OCI-LY7 (cell line): ENCODE data around the gene SLAMF1. TPM values are rescaled to one million over a fixed set of nuclear protein-coding genes. Genes with fewer than 3 reads are reported as not detected.
"Not testable (repeated sequence)": the region's sequence is repeated elsewhere in the genome, so short reads cannot be mapped to it uniquely, and the experiment has no call there.

Experiments
- BruUV-seq: library from RNA; stranded (reverse); fragments of 400-500 nt; replicated peaks from 2 replicates; lab custom pipeline; 2021; lab: Mats Ljungman, UMichigan
- CTCF ChIA-PET: fragments of 300-600 bp; sonication (Branson Sonifier 250); formaldehyde crosslinking; loops from one replicate; lab custom pipeline; 2022; ENCODE audit warnings: antibody characterized with exemption; ENCODE audit not compliant: unreplicated experiment; lab: Charles Lee
- POLR2A ChIA-PET: fragments of 300-600 bp; sonication (Branson Sonifier 250); formaldehyde crosslinking; loops from one replicate; lab custom pipeline; 2022; ENCODE audit warnings: antibody characterized with exemption; lab: Charles Lee
- DNase-seq: peaks from one replicate; pipeline ENCODE4 v3.0.0-alpha.2; 2015; ENCODE audit warnings: low spot score
- H2AFZ ChIP-seq: fragments of 200-600 bp; sonication (generic), shearing (Covaris generic); 2 replicates; pipeline ENCODE4 v1.6.1; 2014; ENCODE audit warnings: mild to moderate bottlenecking, antibody characterized with exemption, low read length, moderate library complexity
- H3K27ac ChIP-seq: fragments of 200-600 bp; sonication (generic); 2 replicates; pipeline ENCODE4 v1.5.1; 2014; ENCODE audit warnings: mixed run types, low read depth, mild to moderate bottlenecking, moderate library complexity, low read length, inconsistent platforms; ENCODE audit not compliant: poor library complexity, severe bottlenecking
- H3K36me3 ChIP-seq: fragments of 200-600 bp; sonication (generic); 2 replicates; pipeline ENCODE4 v1.6.1; 2014; ENCODE audit warnings: mild to moderate bottlenecking, antibody characterized with exemption, low read length, moderate library complexity, mixed read lengths; ENCODE audit not compliant: insufficient read depth
- H3K4me1 ChIP-seq: fragments of 200-600 bp; sonication (generic); 2 replicates; pipeline ENCODE4 v1.5.1; 2014; ENCODE audit warnings: mild to moderate bottlenecking, low read length; ENCODE audit not compliant: insufficient read depth, poor library complexity, severe bottlenecking
- H3K4me2 ChIP-seq: fragments of 200-600 bp; sonication (generic); 2 replicates; pipeline ENCODE4 v1.6.1; 2014; ENCODE audit warnings: mild to moderate bottlenecking, low read length
- H3K4me3 ChIP-seq: fragments of 200-600 bp; sonication (generic); 2 replicates; pipeline ENCODE4 v1.5.1; 2014; ENCODE audit warnings: mild to moderate bottlenecking, low read depth, low read length; ENCODE audit not compliant: poor library complexity, severe bottlenecking
- H3K79me2 ChIP-seq: fragments of 200-600 bp; sonication (generic); 2 replicates; pipeline ENCODE4 v1.6.1; 2016; ENCODE audit warnings: low read depth, mild to moderate bottlenecking, low read length, moderate library complexity, mixed read lengths; ENCODE audit not compliant: insufficient read depth
- H3K9me2 ChIP-seq: fragments of 200-600 bp; sonication (generic); 2 replicates; pipeline ENCODE4 v1.6.1; 2016; ENCODE audit warnings: mild to moderate bottlenecking, low read length, mixed read lengths; ENCODE audit not compliant: insufficient read depth
- H3K9me3 ChIP-seq: fragments of 200-600 bp; sonication (generic); 2 replicates; pipeline ENCODE4 v1.6.1; 2014; ENCODE audit warnings: mild to moderate bottlenecking, mixed run types, low read length, mixed read lengths
- H4K20me1 ChIP-seq: fragments of 200-600 bp; sonication (generic); 2 replicates; pipeline ENCODE4 v1.6.1; 2014; ENCODE audit warnings: mild to moderate bottlenecking, antibody characterized with exemption, low read length, moderate library complexity, mixed read lengths; ENCODE audit not compliant: insufficient read depth
- CTCF ChIP-seq: fragments of 200-600 bp; sonication (generic); conservative IDR thresholded peaks from 2 replicates; pipeline ENCODE4 v1.5.1; 2014; ENCODE audit warnings: mild to moderate bottlenecking, antibody characterized with exemption, low read length, moderate library complexity, mixed read lengths
- EZH2phosphoT487 ChIP-seq: fragments of 200-600 bp; sonication (generic); IDR thresholded peaks from 2 replicates; pipeline ENCODE4 v1.6.1; 2018; ENCODE audit warnings: low read depth, borderline replicate concordance, mild to moderate bottlenecking, mixed run types, antibody characterized with exemption, low read length, moderate library complexity, mixed read lengths
- intact Hi-C: fragments of 100-400 bp; cut with micrococcal nuclease; formaldehyde crosslinking; loops from one replicate; pipeline ENCODE4 v1.10.0; 2022; ENCODE audit not compliant: unreplicated experiment
- total RNA-seq, 2 experiments: library from RNA; depleted of rRNA in 1 of 2; stranded (reverse); fragments of >200 nt in 1 of 2; shearing (Covaris generic) in 1 of 2; gene quantifications; 2 replicates each; pipeline ENCODE4 v1.2.3, GENCODE V29; 2014 to 2022

The SLAMF1 gene
- total RNA-seq, 2 experiments from 2014 or later = 0.32 to 0.72 TPM

GRCh38 chr1:160588468-160588867 lies 58.4 kb downstream of the SLAMF1 start:
- ChIA-PET CTCF (no interaction called here), POLR2A (interaction anchor here (0.6 to 1.6 kb wide), 5 partner anchors 10 to 506 kb away, joined by 3 to 5 read pairs (median 4); no protein-coding TSS in a partner anchor)
- intact Hi-C loops = no loop called here

GRCh38 chr1:160584784-160585183 lies 62.1 kb downstream of the SLAMF1 start:
- intact Hi-C loops = no loop called here
- Histone ChIP-seq H3K36me3 (no peaks in the 10 kb centered on the region), H3K4me2 (no peak overlapping the region), H3K27ac (no peak overlapping the region), H2AFZ (peak overlapping the region; percentile 28; the same call in 1 of the 2 replicates), H4K20me1 (no peaks in the 10 kb centered on the region), H3K79me2 (no peaks in the 10 kb centered on the region), H3K4me3 (no peak overlapping the region), H3K9me2 (no peaks in the 10 kb centered on the region), H3K9me3 (peaks cover 7% of the 10 kb centered on the region; the same call in 1 of the 2 replicates), H3K4me1 (peaks cover 32% of the 10 kb centered on the region)
- no peak for DNase-seq
- TF ChIP-seq EZH2phosphoT487 = no peak
- no peak for TF ChIP-seq CTCF
- BruUV-seq = no TSS peak
- POLR2A ChIA-PET = interaction anchor here (1.0 to 2.0 kb wide), 4 partner anchors 8 to 62 kb away, joined by 3 to 5 read pairs (median 4); no protein-coding TSS in a partner anchor
- CTCF ChIA-PET = no interaction called here

More at GRCh38 chr1:160588468-160588867, 58.4 kb downstream of the SLAMF1 start:
- BruUV-seq = no TSS peak
- Histone ChIP-seq H3K36me3 (no peaks in the 10 kb centered on the region; the same call in 1 of the 2 replicates), H3K4me2 (peak overlapping the region; percentile 36), H3K4me1 (peaks cover 21% of the 10 kb centered on the region), H4K20me1 (no peaks in the 10 kb centered on the region), H3K27ac (no peak overlapping the region), H3K79me2 (no peaks in the 10 kb centered on the region), H3K9me2 (no peaks in the 10 kb centered on the region), H2AFZ (peak overlapping the region; percentile 77), H3K9me3 (peaks cover 20% of the 10 kb centered on the region; the same call in 1 of the 2 replicates), H3K4me3 (no peak overlapping the region)
- DNase-seq = no peak
- TF ChIP-seq CTCF = no peak
- TF ChIP-seq EZH2phosphoT487 = no peak

- H2AFZ ChIP-seq, H3K9me3 ChIP-seq, H3K27ac ChIP-seq, H4K20me1 ChIP-seq, CTCF ChIA-PET, H3K36me3 ChIP-seq, H3K4me2 ChIP-seq, H3K4me3 ChIP-seq, intact Hi-C loops, H3K9me2 ChIP-seq, BruUV-seq, DNase-seq: not testable (repeated sequence)
- Histone ChIP-seq H3K79me2 (peaks cover 17% of the 10 kb centered on the region; the same call in 1 of the 2 replicates), H3K4me1 (peaks cover 26% of the 10 kb centered on the region)
- POLR2A ChIA-PET = interaction anchor here (0.6 to 1.1 kb wide), 2 partner anchors 29 to 126 kb away, joined by 3 read pairs; no protein-coding TSS in a partner anchor
Measured at GRCh38 chr1:160582976-160583375, 63.9 kb downstream of the SLAMF1 start.
